ENCODE measurements around the gene VPS9D1.

Gene VPS9D1

GRCh38 chr16:89732918-89733242 lies 12.2 kb upstream of the VPS9D1 start:
- DNase-seq (ENCODE audit: low read depth), result no peak

- DNase-seq (ENCODE audit: low read depth), result no peak
Observed at GRCh38 chr16:89732142-89732917, 11.6 kb upstream of the VPS9D1 start.

- no peak for DNase-seq (ENCODE audit: low read depth)
Observed at GRCh38 chr16:89730610-89731234, 10.0 kb upstream of the VPS9D1 start.

GRCh38 chr16:89729863-89730593 lies 9.3 kb upstream of the VPS9D1 start:
- DNase-seq (ENCODE audit: low read depth), result no peak

GRCh38 chr16:89729293-89729692 lies 8.6 kb upstream of the VPS9D1 start:
- DNase-seq (ENCODE audit: low read depth), result no peak

GRCh38 chr16:89727406-89728120 lies 6.9 kb upstream of the VPS9D1 start:
- DNase-seq (ENCODE audit: low read depth), result no peak

GRCh38 chr16:89723279-89724250 lies 2.9 kb upstream of the VPS9D1 start:
- DNase-seq (ENCODE audit: low read depth), result peak; percentile 58

- peak; percentile 42 for DNase-seq (ENCODE audit: low read depth)
Observed at GRCh38 chr16:89722392-89723278, 1.9 kb upstream of the VPS9D1 start.

GRCh38 chr16:89721546-89722391 lies 1.1 kb upstream of the VPS9D1 start:
- DNase-seq (ENCODE audit: low read depth), result peak; percentile 83

- no peak for DNase-seq (ENCODE audit: low read depth)
Observed at GRCh38 chr16:89720551-89720812, 216 bp downstream of the VPS9D1 start.

GRCh38 chr16:89717688-89718505 lies 2.8 kb downstream of the VPS9D1 start:
- no peak for DNase-seq (ENCODE audit: low read depth)

- no peak for DNase-seq (ENCODE audit: low read depth)
Observed at GRCh38 chr16:89716916-89717687, 3.6 kb downstream of the VPS9D1 start.

- DNase-seq (ENCODE audit: low read depth), result no peak
Observed at GRCh38 chr16:89716493-89716892, 4.2 kb downstream of the VPS9D1 start.

- no peak for DNase-seq (ENCODE audit: low read depth)
Observed at GRCh38 chr16:89712274-89712781, 8.4 kb downstream of the VPS9D1 start.

- DNase-seq (ENCODE audit: low read depth), result peak; percentile 63
Observed at GRCh38 chr16:89711601-89712273, 9.0 kb downstream of the VPS9D1 start.

- no peak for DNase-seq (ENCODE audit: low read depth)
Observed at GRCh38 chr16:89710709-89711564, 9.8 kb downstream of the VPS9D1 start.
